Glutamatergic neuron (in vitro differentiated cells): ENCODE results near the gene XG. TPM values are rescaled to one million over a fixed set of nuclear protein-coding genes. Genes with fewer than 3 reads are reported as not detected.
"Not testable (repeated sequence)": the region's sequence is repeated elsewhere in the genome, so short reads cannot be mapped to it uniquely, and the experiment has no call there.

Experiments
- DNase-seq: peaks from one replicate; pipeline ENCODE4 v3.0.0; 2022
- H3K27ac Mint-ChIP-seq: one replicate; pipeline ENCODE4 v1.8.0; 2020; ENCODE audit warnings: mild to moderate bottlenecking, mixed read lengths, inconsistent platforms; ENCODE audit not compliant: unreplicated experiment
- H3K27me3 Mint-ChIP-seq: one replicate; pipeline ENCODE4 v1.8.0; 2020; ENCODE audit warnings: mild to moderate bottlenecking, moderate library complexity, mixed read lengths, inconsistent platforms; ENCODE audit not compliant: unreplicated experiment
- H3K36me3 Mint-ChIP-seq: one replicate; pipeline ENCODE4 v1.8.0; 2020; ENCODE audit warnings: mild to moderate bottlenecking, mixed read lengths, inconsistent platforms; ENCODE audit not compliant: unreplicated experiment
- H3K4me1 Mint-ChIP-seq: one replicate; pipeline ENCODE4 v1.8.0; 2020; ENCODE audit warnings: mild to moderate bottlenecking, low read depth, mixed read lengths, inconsistent platforms; ENCODE audit not compliant: unreplicated experiment
- H3K4me3 Mint-ChIP-seq: one replicate; pipeline ENCODE4 v1.8.0; 2020; ENCODE audit warnings: mild to moderate bottlenecking, mixed read lengths, inconsistent platforms; ENCODE audit not compliant: unreplicated experiment
- H3K9me3 Mint-ChIP-seq: one replicate; pipeline ENCODE4 v1.8.0; 2020; ENCODE audit warnings: mild to moderate bottlenecking, moderate library complexity, mixed read lengths, inconsistent platforms; ENCODE audit not compliant: unreplicated experiment
- total RNA-seq: library from RNA; stranded (reverse); fragmentation: NEBNext Ultra II Directional; extraction: Animal tissue kit (Norgen Biotek cat#: 25700); gene quantifications from one replicate; pipeline ENCODE4 v1.2.1, GENCODE V29; 2021; ENCODE audit not compliant: unreplicated experiment
- TF ChIP-seq, protein P1 (sequence below): fragments of 200-600 bp; sonication (generic); IDR thresholded peaks from one replicate; pipeline ENCODE4 v1.5.0; 2021; ENCODE audit not compliant: partially characterized antibody, unreplicated experiment

XG gene
- total RNA-seq, 1 donor from 2014 or later = not detected

DNA sequence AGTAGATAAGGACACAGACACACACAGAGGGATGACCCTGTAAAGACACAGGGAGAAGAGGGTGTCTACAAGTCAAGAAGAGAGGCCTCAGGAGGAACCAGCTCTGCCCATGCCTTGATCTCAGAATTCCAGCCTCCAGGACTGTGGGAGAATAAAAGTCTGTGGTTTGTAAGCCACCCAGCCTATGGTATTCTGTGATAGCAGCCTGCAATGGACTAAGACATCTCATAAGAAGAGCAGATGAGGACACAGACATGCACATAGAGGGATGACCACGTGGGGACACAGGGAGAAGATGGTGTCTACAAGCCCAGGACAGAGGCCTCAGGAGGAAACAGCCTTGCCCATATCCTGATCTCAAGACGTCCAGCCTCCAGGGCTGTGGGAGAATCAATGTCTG is 9.4 kb downstream of the XG start:
- TF ChIP-seq, protein P1, sequence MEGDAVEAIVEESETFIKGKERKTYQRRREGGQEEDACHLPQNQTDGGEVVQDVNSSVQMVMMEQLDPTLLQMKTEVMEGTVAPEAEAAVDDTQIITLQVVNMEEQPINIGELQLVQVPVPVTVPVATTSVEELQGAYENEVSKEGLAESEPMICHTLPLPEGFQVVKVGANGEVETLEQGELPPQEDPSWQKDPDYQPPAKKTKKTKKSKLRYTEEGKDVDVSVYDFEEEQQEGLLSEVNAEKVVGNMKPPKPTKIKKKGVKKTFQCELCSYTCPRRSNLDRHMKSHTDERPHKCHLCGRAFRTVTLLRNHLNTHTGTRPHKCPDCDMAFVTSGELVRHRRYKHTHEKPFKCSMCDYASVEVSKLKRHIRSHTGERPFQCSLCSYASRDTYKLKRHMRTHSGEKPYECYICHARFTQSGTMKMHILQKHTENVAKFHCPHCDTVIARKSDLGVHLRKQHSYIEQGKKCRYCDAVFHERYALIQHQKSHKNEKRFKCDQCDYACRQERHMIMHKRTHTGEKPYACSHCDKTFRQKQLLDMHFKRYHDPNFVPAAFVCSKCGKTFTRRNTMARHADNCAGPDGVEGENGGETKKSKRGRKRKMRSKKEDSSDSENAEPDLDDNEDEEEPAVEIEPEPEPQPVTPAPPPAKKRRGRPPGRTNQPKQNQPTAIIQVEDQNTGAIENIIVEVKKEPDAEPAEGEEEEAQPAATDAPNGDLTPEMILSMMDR = no peak
- no peak overlapping the region for H3K27ac Mint-ChIP-seq
- DNase-seq = no peak
- H3K4me3 Mint-ChIP-seq = no peak overlapping the region
- H3K27me3 Mint-ChIP-seq = no peaks in the 10 kb centered on the region
- H3K9me3 Mint-ChIP-seq = peaks cover 2% of the 10 kb centered on the region
- H3K36me3 Mint-ChIP-seq = peaks cover 4% of the 10 kb centered on the region
- no peaks in the 10 kb centered on the region for H3K4me1 Mint-ChIP-seq

GRCh38 chrX:2762671-2763070 is 10.8 kb downstream of the XG start:
- H3K9me3 Mint-ChIP-seq, H3K36me3 Mint-ChIP-seq, H3K27ac Mint-ChIP-seq, H3K4me1 Mint-ChIP-seq, H3K27me3 Mint-ChIP-seq, H3K4me3 Mint-ChIP-seq, DNase-seq: not testable (repeated sequence)

GRCh38 chrX:2764766-2765548 is 13.1 kb downstream of the XG start:
- H3K27me3 Mint-ChIP-seq, DNase-seq, H3K36me3 Mint-ChIP-seq, H3K9me3 Mint-ChIP-seq, H3K27ac Mint-ChIP-seq, H3K4me1 Mint-ChIP-seq, H3K4me3 Mint-ChIP-seq: not testable (repeated sequence)

DNA sequence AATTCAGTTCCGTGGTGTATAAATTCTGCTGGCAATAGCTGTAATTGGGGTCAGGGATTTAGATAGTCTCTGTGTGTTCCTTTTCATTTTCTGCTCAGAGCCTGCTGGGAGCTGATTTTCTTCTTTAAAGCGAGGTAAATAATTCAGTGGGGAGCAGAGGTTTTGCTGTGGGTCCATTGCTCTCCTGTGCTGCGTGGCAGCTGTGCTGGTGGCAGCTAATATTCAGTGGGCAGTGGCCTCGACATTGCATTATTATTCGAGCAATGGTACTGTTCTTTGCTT is 13.7 kb downstream of the XG start:
- peaks cover 2% of the 10 kb centered on the region for H3K27me3 Mint-ChIP-seq
- H3K4me3 Mint-ChIP-seq = no peak overlapping the region
- DNase-seq = no peak
- H3K36me3 Mint-ChIP-seq = no peaks in the 10 kb centered on the region
- H3K27ac Mint-ChIP-seq = no peak overlapping the region
- TF ChIP-seq, protein P1 = no peak
- peaks cover 2% of the 10 kb centered on the region for H3K9me3 Mint-ChIP-seq
- peaks cover 3% of the 10 kb centered on the region for H3K4me1 Mint-ChIP-seq

DNA sequence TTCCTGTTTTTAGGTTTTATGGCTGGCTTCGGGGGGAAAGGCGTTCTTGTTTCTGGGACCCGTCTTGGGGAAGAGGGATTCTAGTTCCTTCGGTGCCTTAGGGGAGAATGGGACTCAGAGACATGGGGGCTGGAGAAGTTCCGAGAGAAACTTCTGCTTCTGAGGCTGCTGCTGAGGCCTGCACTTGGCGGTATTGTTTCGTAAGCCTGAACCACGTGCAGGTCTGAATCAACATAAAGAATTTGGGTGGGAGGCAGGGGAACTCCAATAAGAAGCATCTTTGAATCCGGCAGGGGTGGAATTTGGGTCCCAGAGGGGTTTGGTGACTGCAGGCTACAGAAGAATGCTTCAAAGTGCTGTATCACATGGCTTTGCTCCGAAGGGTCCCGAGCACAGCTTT is 15.1 kb downstream of the XG start:
- H3K4me3 Mint-ChIP-seq = no peak overlapping the region
- H3K27ac Mint-ChIP-seq = no peak overlapping the region
- peaks cover 3% of the 10 kb centered on the region for H3K4me1 Mint-ChIP-seq
- TF ChIP-seq, protein P1 = no peak
- H3K27me3 Mint-ChIP-seq = peaks cover 2% of the 10 kb centered on the region
- DNase-seq = no peak
- no peaks in the 10 kb centered on the region for H3K36me3 Mint-ChIP-seq
- H3K9me3 Mint-ChIP-seq = peaks cover 1% of the 10 kb centered on the region

GRCh38 chrX:2767631-2768455 is 16.0 kb downstream of the XG start:
- Mint-ChIP-seq H3K4me1 (peaks cover 3% of the 10 kb centered on the region), H3K27me3 (peaks cover 2% of the 10 kb centered on the region), H3K4me3 (no peak overlapping the region), H3K27ac (no peak overlapping the region), H3K9me3 (peaks cover 1% of the 10 kb centered on the region), H3K36me3 (no peaks in the 10 kb centered on the region)
- TF ChIP-seq, protein P1 = no peak
- DNase-seq = no peak
